Measurements from ENCODE around the gene NTM.

Gene NTM

GRCh38 chr11:131615611-131616010 is 245.2 kb downstream of the NTM start:
- peaks cover 3% of the 10 kb centered on the region for H3K4me1 ChIP-seq (ENCODE audit: control insufficient read depth, insufficient read depth, low read length)
- no peaks in the 10 kb centered on the region for H3K9me3 ChIP-seq (ENCODE audit: control insufficient read depth, insufficient read depth, low read length)
- H3K9ac ChIP-seq (ENCODE audit: low read depth, low read length): no peak overlapping the region
- no peak overlapping the region for H3K4me3 ChIP-seq (ENCODE audit: low read depth, low read length)
- H3K36me3 ChIP-seq (ENCODE audit: control insufficient read depth, insufficient read depth, low read length): no peaks in the 10 kb centered on the region
- H3K27me3 ChIP-seq (ENCODE audit: control insufficient read depth, insufficient read depth, low read length): no peaks in the 10 kb centered on the region

- Histone ChIP-seq H3K9ac (ENCODE audit: low read depth, low read length) (no peak overlapping the region), H3K4me3 (ENCODE audit: low read depth, low read length) (no peak overlapping the region), H3K27me3 (ENCODE audit: control insufficient read depth, insufficient read depth, low read length) (no peaks in the 10 kb centered on the region), H3K9me3 (ENCODE audit: control insufficient read depth, insufficient read depth, low read length) (no peaks in the 10 kb centered on the region), H3K4me1 (ENCODE audit: control insufficient read depth, insufficient read depth, low read length) (no peaks in the 10 kb centered on the region), H3K36me3 (ENCODE audit: control insufficient read depth, insufficient read depth, low read length) (no peaks in the 10 kb centered on the region)
These were observed 246.2 kb downstream of the NTM start for GRCh38 chr11:131616481-131617140.

- no peaks in the 10 kb centered on the region for H3K27me3 ChIP-seq (ENCODE audit: control insufficient read depth, insufficient read depth, low read length)
- no peaks in the 10 kb centered on the region for H3K4me1 ChIP-seq (ENCODE audit: control insufficient read depth, insufficient read depth, low read length)
- no peaks in the 10 kb centered on the region for H3K36me3 ChIP-seq (ENCODE audit: control insufficient read depth, insufficient read depth, low read length)
- H3K9ac ChIP-seq (ENCODE audit: low read depth, low read length): no peak overlapping the region
- H3K9me3 ChIP-seq (ENCODE audit: control insufficient read depth, insufficient read depth, low read length): no peaks in the 10 kb centered on the region
- H3K4me3 ChIP-seq (ENCODE audit: low read depth, low read length): no peak overlapping the region
These were observed 247.8 kb downstream of the NTM start for GRCh38 chr11:131618201-131618600.

- Histone ChIP-seq H3K9ac (ENCODE audit: low read depth, low read length) (no peak overlapping the region), H3K36me3 (ENCODE audit: control insufficient read depth, insufficient read depth, low read length) (no peaks in the 10 kb centered on the region), H3K9me3 (ENCODE audit: control insufficient read depth, insufficient read depth, low read length) (no peaks in the 10 kb centered on the region), H3K4me3 (ENCODE audit: low read depth, low read length) (no peak overlapping the region), H3K27me3 (ENCODE audit: control insufficient read depth, insufficient read depth, low read length) (no peaks in the 10 kb centered on the region), H3K4me1 (ENCODE audit: control insufficient read depth, insufficient read depth, low read length) (no peaks in the 10 kb centered on the region)
These were observed 251.8 kb downstream of the NTM start for GRCh38 chr11:131622193-131622592.

GRCh38 chr11:131624531-131624930 is 254.1 kb downstream of the NTM start:
- Histone ChIP-seq H3K9ac (ENCODE audit: low read depth, low read length) (no peak overlapping the region), H3K4me1 (ENCODE audit: control insufficient read depth, insufficient read depth, low read length) (no peaks in the 10 kb centered on the region), H3K4me3 (ENCODE audit: low read depth, low read length) (no peak overlapping the region), H3K27me3 (ENCODE audit: control insufficient read depth, insufficient read depth, low read length) (no peaks in the 10 kb centered on the region), H3K9me3 (ENCODE audit: control insufficient read depth, insufficient read depth, low read length) (no peaks in the 10 kb centered on the region), H3K36me3 (ENCODE audit: control insufficient read depth, insufficient read depth, low read length) (no peaks in the 10 kb centered on the region)

- no peaks in the 10 kb centered on the region for H3K27me3 ChIP-seq (ENCODE audit: control insufficient read depth, insufficient read depth, low read length)
These were observed 256.4 kb downstream of the NTM start for GRCh38 chr11:131626788-131627187.

GRCh38 chr11:131628739-131629138 is 258.3 kb downstream of the NTM start:
- Histone ChIP-seq H3K4me1 (ENCODE audit: control insufficient read depth, insufficient read depth, low read length) (peaks cover 2% of the 10 kb centered on the region), H3K4me3 (ENCODE audit: low read depth, low read length) (no peak overlapping the region), H3K36me3 (ENCODE audit: control insufficient read depth, insufficient read depth, low read length) (no peaks in the 10 kb centered on the region), H3K9me3 (ENCODE audit: control insufficient read depth, insufficient read depth, low read length) (no peaks in the 10 kb centered on the region), H3K27me3 (ENCODE audit: control insufficient read depth, insufficient read depth, low read length) (no peaks in the 10 kb centered on the region), H3K9ac (ENCODE audit: low read depth, low read length) (no peak overlapping the region)

More at GRCh38 chr11:131626788-131627187, 256.4 kb downstream of the NTM start:
- H3K9ac ChIP-seq (ENCODE audit: low read depth, low read length): no peak overlapping the region
- no peak overlapping the region for H3K4me3 ChIP-seq (ENCODE audit: low read depth, low read length)
- H3K4me1 ChIP-seq (ENCODE audit: control insufficient read depth, insufficient read depth, low read length): peaks cover 2% of the 10 kb centered on the region
- no peaks in the 10 kb centered on the region for H3K36me3 ChIP-seq (ENCODE audit: control insufficient read depth, insufficient read depth, low read length)
- no peaks in the 10 kb centered on the region for H3K9me3 ChIP-seq (ENCODE audit: control insufficient read depth, insufficient read depth, low read length)

- Histone ChIP-seq H3K4me3 (ENCODE audit: low read depth, low read length) (no peak overlapping the region), H3K9me3 (ENCODE audit: control insufficient read depth, insufficient read depth, low read length) (no peaks in the 10 kb centered on the region), H3K4me1 (ENCODE audit: control insufficient read depth, insufficient read depth, low read length) (peaks cover 2% of the 10 kb centered on the region), H3K36me3 (ENCODE audit: control insufficient read depth, insufficient read depth, low read length) (no peaks in the 10 kb centered on the region), H3K9ac (ENCODE audit: low read depth, low read length) (no peak overlapping the region), H3K27me3 (ENCODE audit: control insufficient read depth, insufficient read depth, low read length) (no peaks in the 10 kb centered on the region)
These were observed 259.6 kb downstream of the NTM start for GRCh38 chr11:131629925-131630540.

GRCh38 chr11:131632971-131633370 is 262.6 kb downstream of the NTM start:
- Histone ChIP-seq H3K27me3 (ENCODE audit: control insufficient read depth, insufficient read depth, low read length) (no peaks in the 10 kb centered on the region), H3K9ac (ENCODE audit: low read depth, low read length) (no peak overlapping the region), H3K4me3 (ENCODE audit: low read depth, low read length) (no peak overlapping the region), H3K36me3 (ENCODE audit: control insufficient read depth, insufficient read depth, low read length) (no peaks in the 10 kb centered on the region), H3K4me1 (ENCODE audit: control insufficient read depth, insufficient read depth, low read length) (peaks cover 2% of the 10 kb centered on the region), H3K9me3 (ENCODE audit: control insufficient read depth, insufficient read depth, low read length) (no peaks in the 10 kb centered on the region)

GRCh38 chr11:131633921-131634715 is 263.7 kb downstream of the NTM start:
- no peaks in the 10 kb centered on the region for H3K9me3 ChIP-seq (ENCODE audit: control insufficient read depth, insufficient read depth, low read length)
- no peak overlapping the region for H3K9ac ChIP-seq (ENCODE audit: low read depth, low read length)
- peaks cover 2% of the 10 kb centered on the region for H3K4me1 ChIP-seq (ENCODE audit: control insufficient read depth, insufficient read depth, low read length)
- H3K36me3 ChIP-seq (ENCODE audit: control insufficient read depth, insufficient read depth, low read length): no peaks in the 10 kb centered on the region
- H3K27me3 ChIP-seq (ENCODE audit: control insufficient read depth, insufficient read depth, low read length): no peaks in the 10 kb centered on the region
- H3K4me3 ChIP-seq (ENCODE audit: low read depth, low read length): no peak overlapping the region

GRCh38 chr11:131637469-131638175 is 267.2 kb downstream of the NTM start:
- H3K27me3 ChIP-seq (ENCODE audit: control insufficient read depth, insufficient read depth, low read length): no peaks in the 10 kb centered on the region
- H3K9ac ChIP-seq (ENCODE audit: low read depth, low read length): no peak overlapping the region
- peaks cover 6% of the 10 kb centered on the region for H3K4me1 ChIP-seq (ENCODE audit: control insufficient read depth, insufficient read depth, low read length)
- H3K36me3 ChIP-seq (ENCODE audit: control insufficient read depth, insufficient read depth, low read length): no peaks in the 10 kb centered on the region
- H3K4me3 ChIP-seq (ENCODE audit: low read depth, low read length): no peak overlapping the region
- H3K9me3 ChIP-seq (ENCODE audit: control insufficient read depth, insufficient read depth, low read length): no peaks in the 10 kb centered on the region
